ENCODE results near the gene CTCF. TPM values are rescaled to one million over a fixed set of nuclear protein-coding genes. Genes with fewer than 3 reads are reported as not detected.
"Not testable (repeated sequence)": the region's sequence is repeated elsewhere in the genome, so short reads cannot be mapped to it uniquely, and the experiment has no call there.

Gene CTCF, protein sequence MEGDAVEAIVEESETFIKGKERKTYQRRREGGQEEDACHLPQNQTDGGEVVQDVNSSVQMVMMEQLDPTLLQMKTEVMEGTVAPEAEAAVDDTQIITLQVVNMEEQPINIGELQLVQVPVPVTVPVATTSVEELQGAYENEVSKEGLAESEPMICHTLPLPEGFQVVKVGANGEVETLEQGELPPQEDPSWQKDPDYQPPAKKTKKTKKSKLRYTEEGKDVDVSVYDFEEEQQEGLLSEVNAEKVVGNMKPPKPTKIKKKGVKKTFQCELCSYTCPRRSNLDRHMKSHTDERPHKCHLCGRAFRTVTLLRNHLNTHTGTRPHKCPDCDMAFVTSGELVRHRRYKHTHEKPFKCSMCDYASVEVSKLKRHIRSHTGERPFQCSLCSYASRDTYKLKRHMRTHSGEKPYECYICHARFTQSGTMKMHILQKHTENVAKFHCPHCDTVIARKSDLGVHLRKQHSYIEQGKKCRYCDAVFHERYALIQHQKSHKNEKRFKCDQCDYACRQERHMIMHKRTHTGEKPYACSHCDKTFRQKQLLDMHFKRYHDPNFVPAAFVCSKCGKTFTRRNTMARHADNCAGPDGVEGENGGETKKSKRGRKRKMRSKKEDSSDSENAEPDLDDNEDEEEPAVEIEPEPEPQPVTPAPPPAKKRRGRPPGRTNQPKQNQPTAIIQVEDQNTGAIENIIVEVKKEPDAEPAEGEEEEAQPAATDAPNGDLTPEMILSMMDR
- total RNA-seq (10 to 100 TPM; 65.4 to 67.4 TPM), polyA plus RNA-seq (66.4 TPM)

DNA sequence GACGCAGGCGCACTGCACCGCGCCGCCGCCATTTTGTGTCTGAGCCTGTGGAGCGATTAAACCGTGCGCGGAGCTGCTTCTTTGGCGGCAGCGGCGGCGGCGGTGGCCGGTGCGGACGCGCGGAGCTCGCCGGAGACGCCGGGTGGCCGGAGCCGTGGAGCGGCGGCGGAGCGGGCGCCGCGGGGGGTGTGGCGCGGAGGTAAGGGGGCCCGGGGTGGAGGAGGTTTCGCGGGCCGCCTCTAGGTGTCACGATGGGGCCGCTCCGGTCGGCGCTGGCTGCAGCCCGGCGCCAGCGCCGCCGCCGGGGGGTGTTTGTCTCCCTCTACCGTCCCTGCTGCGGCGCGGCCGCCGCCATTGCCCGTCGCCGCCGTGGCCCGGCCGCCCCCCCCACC is at the start of gene CTCF:
Gene CTCF (plus strand): TSS at position 1 of the 392 bp plus-strand sequence. CDS start 48,307 bp downstream, outside the sequence.
- peaks cover 0 to 13% (median 0%) of the 10 kb centered on the region in 3 donors for H3K36me3 Mint-ChIP-seq
- Histone ChIP-seq H3K4me1 (ENCODE audit: insufficient read depth, low read length) (peaks cover 35% of the 10 kb centered on the region), H3K36me3 (ENCODE audit: insufficient read depth, low read length) (no peaks in the 10 kb centered on the region), H3K27ac (ENCODE audit: low read depth, low read length) (peak within 1 kb of the TSS; percentile 88), H3K27me3 (ENCODE audit: insufficient read depth, low read length, poor library complexity, severe bottlenecking) (no peaks in the 10 kb centered on the region), H3K9me3 (ENCODE audit: low read length) (no peaks in the 10 kb centered on the region), H3K4me3 (ENCODE audit: low read length) (peak within 1 kb of the TSS; percentile 88)
- peak within 1 kb of the TSS; percentile 85 to 96 (median 93) for H3K27ac Mint-ChIP-seq
- ChIA-PET POLR2A (interaction anchor here (0.7 to 5.0 kb wide), 15 partner anchors 8 to 732 kb away, joined by 3 to 46 read pairs (median 7); partner anchors contain the start of genes ACD, ATP6V0D1, CARMIL2 and NAE1), CTCF (interaction anchor here (0.9 to 6.8 kb wide), 17 partner anchors 10 to 106 kb away, joined by 3 to 164 read pairs (median 6); partner anchors contain the start of genes C16orf86, CARMIL2 and PARD6A)
- H3K27me3 Mint-ChIP-seq = no peaks in the 10 kb centered on the region
- peaks cover 38 to 60% (median 52%) of the 10 kb centered on the region in 3 donors for H3K4me1 Mint-ChIP-seq
- no peaks in the 10 kb centered on the region for H3K9me3 Mint-ChIP-seq
- DNase-seq = peak in 4 of 5 donors; percentile 78 to 90 (median 84)
- peak within 1 kb of the TSS; percentile 87 to 98 (median 95) for H3K4me3 Mint-ChIP-seq

DNA sequence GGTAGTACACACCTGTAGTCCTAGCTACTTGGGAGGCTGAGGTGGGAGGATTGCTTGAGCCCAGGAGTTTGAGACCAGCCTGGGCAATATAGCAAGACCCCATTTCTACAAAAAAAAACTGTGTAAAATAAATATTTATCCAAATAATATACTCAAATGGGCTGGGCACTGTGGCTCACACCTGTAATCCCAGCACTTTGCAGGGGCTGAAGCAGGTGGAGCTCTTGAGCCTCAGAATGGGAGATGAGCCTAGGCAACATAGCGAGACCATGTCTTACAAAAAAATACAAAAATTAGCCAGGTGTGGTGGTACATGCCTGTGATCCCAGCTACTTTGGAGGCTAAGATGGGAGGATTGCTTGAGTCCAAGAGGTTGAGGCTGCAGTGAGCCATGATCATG is 48.4 kb upstream of the CTCF start:
- H3K9me3 Mint-ChIP-seq; H3K36me3 Mint-ChIP-seq; H3K9me3 ChIP-seq (ENCODE audit: low read length); H3K4me3 Mint-ChIP-seq; H3K4me3 ChIP-seq (ENCODE audit: low read length); H3K36me3 ChIP-seq (ENCODE audit: insufficient read depth, low read length); H3K27me3 Mint-ChIP-seq; DNase-seq; H3K27ac ChIP-seq (ENCODE audit: low read depth, low read length); H3K27me3 ChIP-seq (ENCODE audit: insufficient read depth, low read length, poor library complexity, severe bottlenecking): not testable (repeated sequence)
- H3K4me1 ChIP-seq (ENCODE audit: insufficient read depth, low read length) = peaks cover 16% of the 10 kb centered on the region
- ChIA-PET POLR2A (interaction anchor here (0.8 to 2.0 kb wide), 2 partner anchors 20 to 33 kb away, joined by 4 to 6 read pairs; partner anchors contain the start of gene ATP6V0D1), CTCF (interaction anchor here (0.7 to 7.4 kb wide), 19 partner anchors 9 to 267 kb away, joined by 3 to 168 read pairs (median 4); partner anchors contain the start of genes AGRP, ATP6V0D1, CARMIL2 and CTCF)
- Mint-ChIP-seq H3K27ac (peak overlapping the region in 1 of 8 donors; percentile 64), H3K4me1 (peaks cover 13 to 21% (median 18%) of the 10 kb centered on the region in 3 donors)

DNA sequence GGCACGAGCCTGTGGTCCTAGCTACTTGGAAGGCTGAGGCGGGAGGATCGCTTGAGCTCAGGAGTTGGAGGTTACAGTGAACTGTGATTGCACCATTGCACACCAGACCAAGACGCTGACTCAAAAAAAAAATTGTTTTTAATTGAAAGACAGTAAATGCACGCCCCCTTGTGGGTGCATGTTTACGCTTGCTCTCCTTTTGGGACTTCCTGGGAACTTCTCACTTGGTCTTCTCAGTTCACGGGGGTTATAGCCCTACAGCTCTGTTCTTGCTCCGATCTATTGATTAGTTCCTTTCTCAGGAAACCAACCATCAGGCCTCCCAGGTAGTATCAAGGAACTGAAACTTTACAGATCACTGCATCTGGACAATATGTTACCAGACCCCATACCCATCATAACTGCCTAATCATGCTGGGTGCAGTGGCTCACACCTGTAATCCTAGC is 47.9 kb upstream of the CTCF start:
- no peak overlapping the region for H3K4me3 ChIP-seq (ENCODE audit: low read length)
- ChIA-PET POLR2A (interaction anchor here (0.8 to 2.0 kb wide), 2 partner anchors 21 to 33 kb away, joined by 4 to 6 read pairs; partner anchors contain the start of gene ATP6V0D1), CTCF (interaction anchor here (0.7 to 7.4 kb wide), 19 partner anchors 10 to 267 kb away, joined by 3 to 168 read pairs (median 4); partner anchors contain the start of genes AGRP, ATP6V0D1, CARMIL2 and CTCF)
- Mint-ChIP-seq H3K4me1 (peaks cover 9 to 17% (median 14%) of the 10 kb centered on the region in 3 donors), H3K27me3 (peaks cover 0 to under 1% of the 10 kb centered on the region in 2 donors), H3K9me3 (no peaks in the 10 kb centered on the region), H3K27ac (peak overlapping the region in 4 of 8 donors; percentile 33 to 74 (median 63)), H3K4me3 (peak overlapping the region in 1 of 7 donors; percentile 32), H3K36me3 (no peaks in the 10 kb centered on the region)
- H3K4me1 ChIP-seq (ENCODE audit: insufficient read depth, low read length) = peaks cover 11% of the 10 kb centered on the region
- H3K36me3 ChIP-seq (ENCODE audit: insufficient read depth, low read length) = no peaks in the 10 kb centered on the region
- no peaks in the 10 kb centered on the region for H3K27me3 ChIP-seq (ENCODE audit: insufficient read depth, low read length, poor library complexity, severe bottlenecking)
- peak; percentile 72 to 85 (median 73) for DNase-seq
- H3K9me3 ChIP-seq (ENCODE audit: low read length) = no peaks in the 10 kb centered on the region
- H3K27ac ChIP-seq (ENCODE audit: low read depth, low read length) = no peak overlapping the region

DNA sequence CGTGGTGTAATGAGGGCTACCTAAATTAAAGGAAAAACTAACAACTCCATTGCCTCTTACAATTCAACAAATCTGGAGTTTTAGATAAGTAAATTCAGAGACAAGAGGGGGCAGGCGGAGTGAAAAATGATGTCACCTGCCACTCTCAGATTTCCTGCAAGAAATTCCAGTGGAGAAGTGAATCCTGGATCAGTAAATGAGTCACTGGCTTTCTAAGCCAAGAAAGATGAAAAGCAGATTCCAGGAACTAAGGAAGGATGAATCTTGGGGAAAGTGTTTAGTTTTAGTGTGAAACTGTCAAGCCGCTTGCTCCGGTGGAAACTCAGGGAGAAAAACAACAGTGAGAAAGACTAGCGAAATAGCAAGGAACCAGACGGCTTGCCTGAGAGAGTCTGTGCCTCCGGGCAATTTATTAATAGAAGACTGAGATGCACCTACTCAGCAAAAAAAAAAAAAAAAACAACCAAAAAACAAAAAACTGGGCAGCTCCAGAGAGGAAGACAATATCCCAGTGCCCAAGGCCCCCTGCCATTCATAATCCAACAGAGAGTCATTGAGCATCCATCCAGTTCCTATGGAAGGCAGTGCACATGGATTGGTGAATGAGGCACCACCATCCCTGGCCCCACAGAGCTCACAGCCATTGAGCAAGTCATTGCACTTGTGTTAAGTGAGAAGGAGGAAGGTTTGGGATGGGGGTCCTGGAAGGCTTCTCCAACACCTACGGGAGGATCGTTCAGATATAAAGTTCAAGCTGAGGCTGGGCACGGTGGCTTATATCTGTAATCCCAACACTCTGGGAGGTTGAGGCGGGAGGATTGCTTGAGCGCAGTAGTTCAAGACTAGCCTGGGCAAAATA is 45.8 kb upstream of the CTCF start:
- H3K27ac ChIP-seq (ENCODE audit: low read depth, low read length) = no peak overlapping the region
- H3K9me3 ChIP-seq (ENCODE audit: low read length) = no peaks in the 10 kb centered on the region
- H3K27me3 ChIP-seq (ENCODE audit: insufficient read depth, low read length, poor library complexity, severe bottlenecking) = no peaks in the 10 kb centered on the region
- Mint-ChIP-seq H3K36me3 (no peaks in the 10 kb centered on the region), H3K27me3 (peaks cover 0 to 1% of the 10 kb centered on the region in 2 donors), H3K4me1 (peaks cover 17 to 20% (median 19%) of the 10 kb centered on the region in 3 donors), H3K27ac (peak overlapping the region in 1 of 8 donors; percentile 72), H3K4me3 (no peak overlapping the region), H3K9me3 (no peaks in the 10 kb centered on the region)
- H3K36me3 ChIP-seq (ENCODE audit: insufficient read depth, low read length) = no peaks in the 10 kb centered on the region
- CTCF ChIA-PET = interaction anchor here (0.7 to 7.4 kb wide), 11 partner anchors 10 to 524 kb away, joined by 3 to 168 read pairs (median 4); partner anchors contain the start of genes AGRP, ATP6V0D1 and CARMIL2
- POLR2A ChIA-PET = no interaction called here
- H3K4me3 ChIP-seq (ENCODE audit: low read length) = no peak overlapping the region
- H3K4me1 ChIP-seq (ENCODE audit: insufficient read depth, low read length) = peaks cover 18% of the 10 kb centered on the region
- no peak for DNase-seq

DNA sequence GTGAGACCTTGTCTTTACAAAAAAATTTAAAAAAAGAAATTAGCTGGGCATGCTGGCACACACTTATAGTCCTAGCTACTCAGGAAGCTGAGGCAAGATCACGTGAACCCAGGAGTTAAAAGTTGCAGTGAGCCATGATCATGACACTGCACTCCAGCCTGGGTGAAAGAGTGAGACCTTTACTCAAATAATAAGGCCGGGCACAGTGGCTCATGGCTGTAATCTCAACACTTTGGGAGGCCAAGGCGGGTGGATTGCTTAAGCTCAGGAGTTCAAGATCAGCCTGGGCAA is 45.2 kb upstream of the CTCF start:
- Mint-ChIP-seq H3K4me1 (peaks cover 18 to 22% (median 21%) of the 10 kb centered on the region in 3 donors), H3K4me3 (no peak overlapping the region), H3K27ac (no peak overlapping the region), H3K9me3 (no peaks in the 10 kb centered on the region), H3K36me3 (no peaks in the 10 kb centered on the region), H3K27me3 (peaks cover 0 to 1% of the 10 kb centered on the region in 2 donors)
- Histone ChIP-seq H3K27ac (ENCODE audit: low read depth, low read length) (no peak overlapping the region), H3K4me1 (ENCODE audit: insufficient read depth, low read length) (peaks cover 21% of the 10 kb centered on the region), H3K36me3 (ENCODE audit: insufficient read depth, low read length) (no peaks in the 10 kb centered on the region), H3K9me3 (ENCODE audit: low read length) (no peaks in the 10 kb centered on the region), H3K27me3 (ENCODE audit: insufficient read depth, low read length, poor library complexity, severe bottlenecking) (no peaks in the 10 kb centered on the region), H3K4me3 (ENCODE audit: low read length) (no peak overlapping the region)
- POLR2A ChIA-PET = no interaction called here
- CTCF ChIA-PET = interaction anchor here (0.7 to 7.4 kb wide), 9 partner anchors 15 to 524 kb away, joined by 3 to 168 read pairs (median 3); partner anchors contain the start of genes AGRP, ATP6V0D1 and CARMIL2
- no peak for DNase-seq

DNA sequence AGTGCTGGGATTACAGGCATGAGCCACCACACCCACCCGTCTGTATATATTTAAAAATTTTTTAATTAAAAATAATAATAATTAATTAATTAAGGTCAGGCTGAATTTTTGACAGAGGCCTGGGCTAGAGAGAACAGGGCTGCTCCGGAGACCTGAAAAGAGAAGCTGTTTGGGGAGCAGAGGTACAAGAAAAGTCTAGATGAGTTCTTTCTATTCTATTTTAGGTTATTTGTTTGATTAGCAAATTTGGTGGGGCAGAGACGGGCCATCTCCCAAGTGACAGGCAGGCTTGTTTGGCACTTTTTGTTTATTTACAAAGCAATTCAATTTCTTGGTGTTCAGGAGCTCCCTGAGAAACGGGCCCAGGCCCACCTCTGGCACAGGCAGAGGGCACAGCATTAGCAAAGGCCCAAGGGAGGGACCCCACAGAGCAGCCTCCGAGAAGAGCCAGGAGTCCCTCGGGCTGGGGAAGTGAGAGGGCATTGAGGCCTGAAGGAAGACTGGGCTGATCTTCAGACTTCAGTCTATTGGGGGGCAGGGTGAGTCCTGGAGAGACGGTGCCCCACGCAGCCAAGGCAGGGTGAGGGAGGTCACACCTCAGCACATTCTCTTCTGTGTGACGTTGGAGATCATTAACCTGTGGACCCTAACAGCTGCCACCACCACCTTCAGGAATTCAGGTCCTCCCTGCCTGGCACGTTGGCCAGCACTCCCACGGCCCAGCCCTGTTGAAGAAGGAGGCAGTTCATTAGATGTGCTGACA is 44.5 kb upstream of the CTCF start:
- H3K36me3 Mint-ChIP-seq = no peaks in the 10 kb centered on the region
- peaks cover 19 to 24% (median 22%) of the 10 kb centered on the region in 3 donors for H3K4me1 Mint-ChIP-seq
- Histone ChIP-seq H3K36me3 (ENCODE audit: insufficient read depth, low read length) (no peaks in the 10 kb centered on the region), H3K4me3 (ENCODE audit: low read length) (no peak overlapping the region), H3K4me1 (ENCODE audit: insufficient read depth, low read length) (peaks cover 21% of the 10 kb centered on the region), H3K27ac (ENCODE audit: low read depth, low read length) (no peak overlapping the region), H3K27me3 (ENCODE audit: insufficient read depth, low read length, poor library complexity, severe bottlenecking) (no peaks in the 10 kb centered on the region), H3K9me3 (ENCODE audit: low read length) (no peaks in the 10 kb centered on the region)
- H3K27ac Mint-ChIP-seq = no peak overlapping the region
- H3K27me3 Mint-ChIP-seq = peaks cover 0 to 1% of the 10 kb centered on the region in 2 donors
- no peak overlapping the region for H3K4me3 Mint-ChIP-seq
- CTCF ChIA-PET = interaction anchor here (0.8 to 7.4 kb wide), 7 partner anchors 24 to 523 kb away, joined by 3 to 168 read pairs (median 4); partner anchors contain the start of genes AGRP, ATP6V0D1 and CARMIL2
- POLR2A ChIA-PET = no interaction called here
- DNase-seq = no peak
- no peaks in the 10 kb centered on the region for H3K9me3 Mint-ChIP-seq

Measured in CD8-positive, alpha-beta memory T cell (primary cell).